ENCODE results near the gene DIS3.
"Not testable (repeated sequence)": the region's sequence is repeated elsewhere in the genome, so short reads cannot be mapped to it uniquely, and the experiment has no call there.

Gene DIS3
- 112 to 239 (median 116) reads per million in 3 experiments for total RNA-seq

GRCh38 chr13:72781451-72782439, at the start of gene DIS3, which contains the start of gene PIBF1:
TSS of gene DIS3 (minus strand) at chr13:72781900. CDS start at chr13:72781832, 68 bp downstream.
TSS of gene PIBF1 (plus strand) at chr13:72782133. CDS start at chr13:72783470, 1,337 bp downstream.
- DNase-seq, result peak; percentile 96

GRCh38 chr13:72823724-72824123, 42.0 kb upstream of the DIS3 start:
- DNase-seq, result no peak

GRCh38 chr13:72823081-72823480, 41.4 kb upstream of the DIS3 start:
- DNase-seq, result no peak

- no peak for DNase-seq
Measured at GRCh38 chr13:72820898-72821279, 39.2 kb upstream of the DIS3 start.

GRCh38 chr13:72820156-72820897, 38.6 kb upstream of the DIS3 start:
- DNase-seq, result no peak

GRCh38 chr13:72808917-72809500, 27.3 kb upstream of the DIS3 start:
- peak; percentile 3 for DNase-seq

- DNase-seq, result not testable (repeated sequence)
Measured at GRCh38 chr13:72806514-72806913, 24.8 kb upstream of the DIS3 start.

- DNase-seq, result no peak
Measured at GRCh38 chr13:72805676-72806346, 24.1 kb upstream of the DIS3 start.

GRCh38 chr13:72804301-72804700, 22.6 kb upstream of the DIS3 start:
- no peak for DNase-seq

GRCh38 chr13:72798817-72799216, 17.1 kb upstream of the DIS3 start:
- no peak for DNase-seq

GRCh38 chr13:72792640-72793039, 10.9 kb upstream of the DIS3 start:
- DNase-seq, result no peak

GRCh38 chr13:72788831-72789230, 7.1 kb upstream of the DIS3 start:
- DNase-seq, result no peak

- DNase-seq, result not testable (repeated sequence)
Measured at GRCh38 chr13:72784679-72785078, 3.0 kb upstream of the DIS3 start.

- no peak for DNase-seq
Measured at GRCh38 chr13:72782717-72783116, 1.0 kb upstream of the DIS3 start.

GRCh38 chr13:72774019-72774418, 7.7 kb downstream of the DIS3 start:
- DNase-seq, result no peak

- DNase-seq, result no peak
Measured at GRCh38 chr13:72763411-72763810, 18.3 kb downstream of the DIS3 start.

- no peak for DNase-seq
Measured at GRCh38 chr13:72760189-72760588, 21.5 kb downstream of the DIS3 start.

GRCh38 chr13:72757792-72758535, 23.7 kb downstream of the DIS3 start:
- DNase-seq, result no peak

GRCh38 chr13:72754111-72754510, 27.6 kb downstream of the DIS3 start:
- no peak for DNase-seq

- no peak for DNase-seq
Measured at GRCh38 chr13:72751220-72751619, 30.5 kb downstream of the DIS3 start.

- no peak for DNase-seq
Measured at GRCh38 chr13:72745260-72745659, 36.4 kb downstream of the DIS3 start.

GRCh38 chr13:72740015-72740414, 41.7 kb downstream of the DIS3 start:
- no peak for DNase-seq
